IPS DF 4.7 (cell line): Measurements from ENCODE around the gene PDXP.
"Not testable (repeated sequence)": the region's sequence is repeated elsewhere in the genome, so short reads cannot be mapped to it uniquely, and the experiment has no call there.

ENCODE experiments used
- DNase-seq: peaks from one replicate; pipeline ENCODE4 v3.0.0-alpha.2; 2013; ENCODE audit warnings: low spot score; ENCODE audit errors: extremely low read depth

PDXP gene

GRCh38 chr22:37672920-37673455, 14.5 kb downstream of the PDXP start:
- DNase-seq = no peak

DNA sequence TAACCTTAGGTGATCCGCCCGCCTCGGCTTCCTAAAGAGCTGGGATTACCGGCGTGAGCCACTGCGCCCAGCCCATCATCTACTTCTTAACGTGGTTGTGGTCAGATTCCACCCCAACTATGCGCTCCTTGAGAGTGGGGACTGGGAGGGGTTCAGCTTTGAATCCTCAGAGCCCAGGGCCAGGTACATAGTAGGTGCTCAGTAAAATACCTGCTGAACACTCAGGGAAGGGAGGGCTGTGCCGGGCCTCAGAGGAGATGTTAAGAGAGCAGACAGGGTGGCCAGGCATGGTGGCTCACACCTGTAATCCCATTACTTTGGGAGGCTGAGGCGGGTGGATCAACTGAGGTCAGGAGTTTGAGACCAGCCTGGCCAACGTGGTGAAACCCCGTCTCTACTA, 15.7 kb downstream of the PDXP start:
- no peak for DNase-seq

DNA sequence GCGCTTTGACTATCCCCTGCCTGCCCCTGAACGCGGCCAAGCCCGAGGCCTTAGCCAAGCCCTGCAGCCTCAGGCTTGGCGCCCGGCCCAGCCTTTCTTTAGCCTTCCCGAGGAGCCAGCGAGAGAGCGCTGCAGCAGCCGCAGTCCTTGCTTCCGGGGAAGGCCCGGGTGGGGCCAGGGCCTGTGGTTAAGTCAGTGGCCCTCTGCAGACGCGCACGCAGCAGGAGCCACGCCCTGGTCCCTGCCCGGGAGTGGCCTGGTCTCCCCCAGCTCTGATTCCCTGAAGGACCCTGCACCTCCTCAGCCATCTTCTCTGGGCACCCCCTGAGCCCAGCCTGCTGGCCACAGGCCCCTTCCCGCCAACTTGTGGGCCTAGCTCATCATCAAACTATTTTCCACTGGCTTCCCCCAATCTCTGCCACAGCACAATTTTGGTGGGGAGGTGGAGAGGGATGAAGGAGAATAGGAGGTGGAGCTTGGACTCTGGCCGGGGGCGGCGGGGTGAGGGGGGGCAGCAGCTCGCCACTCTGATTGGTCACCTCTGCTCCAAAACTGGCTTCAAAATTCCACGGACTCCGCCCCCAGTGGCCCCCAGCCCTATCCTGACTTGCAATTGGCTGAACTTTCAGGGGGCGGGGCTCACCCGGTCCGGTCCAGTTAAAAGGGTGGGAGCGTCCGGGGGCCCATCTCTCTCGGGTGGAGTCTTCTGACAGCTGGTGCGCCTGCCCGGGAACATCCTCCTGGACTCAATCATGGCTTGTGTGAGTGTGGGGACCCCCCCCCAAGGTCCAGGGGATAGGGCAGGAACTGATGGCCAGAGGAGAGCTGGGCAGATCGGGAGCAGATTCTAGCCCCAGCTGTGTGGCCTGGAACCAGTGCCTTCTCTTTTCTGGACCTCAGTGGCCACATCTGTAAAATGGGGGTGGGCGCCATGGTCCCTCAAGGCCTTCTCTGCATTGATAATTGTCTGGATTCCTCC, 16.7 kb downstream of the PDXP start, which contains the start of gene LGALS1:
TSS of gene LGALS1 (plus strand) at position 686 of the 979 bp plus-strand sequence. CDS start at position 753, 67 bp downstream.
- DNase-seq = no peak

DNA sequence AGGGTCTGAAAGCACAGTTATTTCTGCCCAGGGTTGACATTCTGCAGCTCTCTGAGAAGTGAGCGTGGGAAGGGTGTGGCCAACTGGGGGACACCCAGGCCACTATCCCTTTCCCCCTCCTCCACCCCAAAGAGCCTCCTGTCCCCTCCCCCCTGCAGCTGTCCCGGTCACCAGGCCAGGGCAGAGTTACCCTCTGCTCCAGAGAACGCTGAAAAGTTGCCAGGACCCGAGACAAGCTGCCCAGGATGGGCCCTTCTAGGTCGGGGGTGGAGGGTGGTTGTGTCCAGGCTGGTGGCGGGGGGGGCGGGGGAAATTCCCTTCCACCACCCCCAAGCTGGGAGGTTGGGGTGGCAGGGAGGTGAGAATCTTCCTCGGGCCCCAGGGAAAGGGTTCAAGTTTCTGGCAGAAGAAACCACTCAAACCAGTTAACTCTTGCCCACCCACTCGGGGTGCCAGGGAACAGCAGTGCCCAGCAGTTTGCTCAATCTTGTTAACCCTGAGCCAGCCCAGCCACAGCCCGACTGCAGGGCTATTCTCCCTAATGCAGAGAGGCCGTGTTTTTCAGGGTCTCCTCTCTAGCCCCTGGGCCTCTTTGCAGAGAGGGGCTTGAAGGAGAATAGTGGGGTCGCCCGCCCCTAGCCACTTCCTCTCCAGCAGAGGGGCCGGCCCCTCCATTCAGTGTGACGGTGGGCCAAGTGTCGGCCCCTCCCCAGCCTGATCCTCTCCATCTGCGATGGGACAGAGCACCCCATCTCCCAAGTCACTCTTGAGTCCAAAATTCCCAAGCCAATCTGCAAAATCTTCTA, 17.6 kb downstream of the PDXP start:
- no peak for DNase-seq

GRCh38 chr22:37676736-37677492, 18.4 kb downstream of the PDXP start:
- no peak for DNase-seq

DNA sequence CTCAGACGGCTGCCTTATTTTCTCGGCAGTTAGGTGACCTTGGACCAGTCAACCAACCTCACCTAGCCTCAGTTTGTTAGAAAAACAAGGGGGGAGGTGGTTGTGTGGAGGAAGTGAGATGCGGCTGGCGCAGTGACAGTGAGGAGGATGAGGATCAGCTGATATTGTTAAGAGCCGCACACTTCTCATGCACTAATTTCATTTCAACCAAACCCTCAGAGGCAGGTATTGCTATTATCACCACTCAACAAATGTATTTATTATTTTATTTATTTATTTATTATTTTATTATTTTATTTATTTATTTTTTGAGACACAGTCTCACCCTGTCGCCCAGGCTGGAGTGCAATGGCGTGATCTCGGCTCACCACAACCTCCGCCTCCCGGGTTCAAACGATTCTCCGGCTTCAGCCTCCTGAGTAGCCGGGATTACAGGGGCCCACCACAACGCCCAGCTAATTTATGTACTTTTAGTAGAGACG, 19.0 kb downstream of the PDXP start:
- no peak for DNase-seq

- no peak for DNase-seq
These were observed 19.8 kb downstream of the PDXP start for GRCh38 chr22:37678372-37678771.

- no peak for DNase-seq
These were observed 21.1 kb downstream of the PDXP start for GRCh38 chr22:37679670-37680069.

GRCh38 chr22:37680191-37680851, 21.8 kb downstream of the PDXP start:
- DNase-seq = no peak

GRCh38 chr22:37681001-37681424, 22.5 kb downstream of the PDXP start:
- no peak for DNase-seq

DNA sequence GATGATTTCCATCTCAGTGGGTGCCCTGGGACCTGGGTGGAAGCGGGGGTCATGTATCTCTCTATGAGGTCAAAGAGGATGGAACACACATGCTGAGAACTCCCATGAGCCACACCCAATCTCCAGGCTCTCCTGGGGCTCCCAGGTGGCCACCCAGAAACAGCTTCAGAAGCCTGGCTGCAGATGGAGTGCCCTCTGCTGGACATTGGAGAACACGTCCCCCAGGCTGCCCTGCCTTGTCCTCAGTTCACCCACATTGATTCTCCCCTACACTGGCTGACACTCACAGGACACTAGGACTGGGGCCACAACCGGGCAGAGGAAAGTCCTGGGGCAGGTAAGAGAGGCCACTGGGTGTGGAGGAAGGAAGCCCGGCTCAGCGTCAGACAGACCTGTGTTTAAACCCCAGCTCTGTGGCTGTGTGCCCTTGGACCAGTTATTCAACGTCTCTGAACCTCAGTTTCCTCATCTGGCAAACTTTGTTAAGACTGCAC, 23.1 kb downstream of the PDXP start:
- DNase-seq = no peak

- DNase-seq = no peak
These were observed 26.5 kb downstream of the PDXP start for GRCh38 chr22:37684803-37685615.

DNA sequence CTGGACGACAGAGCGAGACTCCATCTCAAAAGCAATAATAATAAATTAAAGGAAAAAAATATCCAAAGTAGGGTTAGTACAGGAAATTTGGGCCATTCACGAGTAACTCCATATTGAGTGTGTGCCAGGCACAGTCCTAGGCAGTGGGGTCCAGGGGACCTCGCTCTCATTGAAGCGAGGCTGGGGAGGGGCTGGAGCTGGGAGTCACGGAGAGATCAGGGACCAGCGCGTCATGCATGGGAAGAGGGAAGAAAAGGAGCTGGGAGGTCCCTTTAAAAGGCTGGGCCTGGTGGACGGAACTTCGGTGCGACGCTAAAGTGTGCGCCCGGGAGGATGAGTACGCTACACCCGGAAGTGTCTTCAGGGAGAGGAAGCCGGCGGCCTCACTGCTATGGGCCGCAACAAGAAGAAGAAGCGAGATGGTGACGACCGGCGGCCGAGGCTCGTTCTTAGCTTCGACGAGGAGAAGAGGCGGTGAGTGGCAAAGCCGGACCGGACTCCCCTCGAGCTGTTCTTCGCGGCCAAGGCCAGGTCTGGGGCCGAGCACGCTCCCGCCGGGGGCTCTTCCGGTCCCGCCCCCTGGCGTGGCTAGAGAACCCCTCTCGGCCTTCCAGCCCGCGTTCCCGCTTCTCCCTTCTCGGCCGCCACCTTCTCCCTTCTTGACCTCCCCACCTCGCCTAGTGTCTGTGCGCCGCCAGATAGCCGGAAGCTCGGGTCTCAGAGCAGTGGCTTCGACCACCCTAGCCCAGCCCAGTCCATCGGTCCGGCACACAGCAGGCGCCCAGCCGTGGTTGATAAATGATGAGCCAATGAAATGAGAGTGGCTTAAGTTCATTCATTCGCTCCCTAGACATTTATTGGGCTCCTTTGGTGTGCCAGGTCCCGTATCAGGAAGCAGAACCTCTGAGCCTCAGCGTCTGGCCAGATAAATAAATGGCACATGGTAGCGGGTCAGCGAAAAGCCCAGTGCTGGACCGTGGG, 27.8 kb downstream of the PDXP start, which contains the start of gene NOL12:
TSS of gene NOL12 (plus strand) at position 342 of the 981 bp plus-strand sequence. CDS start at position 392, 50 bp downstream.
- DNase-seq = no peak

- DNase-seq = no peak
These were observed 31.9 kb downstream of the PDXP start for GRCh38 chr22:37690407-37690806.

GRCh38 chr22:37690901-37691504, 32.5 kb downstream of the PDXP start:
- DNase-seq = no peak

DNA sequence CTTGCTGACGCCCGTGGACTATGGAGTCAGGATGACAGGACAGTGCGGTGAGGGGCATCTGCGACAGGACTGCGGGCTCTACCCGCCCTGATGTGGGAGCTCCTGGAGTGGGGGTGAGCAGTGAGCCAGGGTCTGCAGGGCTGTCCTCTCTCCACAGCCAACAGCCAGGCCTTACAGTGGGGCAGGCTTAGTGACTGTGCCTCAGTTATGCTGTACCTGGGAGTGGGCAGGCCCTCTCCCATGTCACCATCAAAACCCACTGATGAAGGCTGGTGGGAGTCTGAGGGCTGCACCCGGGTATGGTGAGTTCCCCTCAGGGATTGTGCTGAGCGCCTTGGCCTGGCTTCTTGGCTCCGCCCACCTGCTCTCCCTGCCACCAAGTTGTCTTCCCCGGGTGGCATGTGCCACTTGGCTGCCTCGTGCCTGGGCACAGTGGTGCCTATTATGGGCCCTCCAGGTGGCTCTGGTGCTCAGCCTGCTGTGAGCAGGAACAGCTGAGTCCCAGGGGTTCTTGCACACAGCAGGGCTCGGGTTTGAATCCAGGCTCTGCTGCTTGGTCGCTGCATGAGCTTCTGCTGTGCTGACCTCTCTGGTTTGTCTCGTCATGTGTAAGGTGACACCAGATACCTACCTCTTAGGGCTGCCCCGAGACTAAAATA, 34.2 kb downstream of the PDXP start:
- DNase-seq = no peak

DNA sequence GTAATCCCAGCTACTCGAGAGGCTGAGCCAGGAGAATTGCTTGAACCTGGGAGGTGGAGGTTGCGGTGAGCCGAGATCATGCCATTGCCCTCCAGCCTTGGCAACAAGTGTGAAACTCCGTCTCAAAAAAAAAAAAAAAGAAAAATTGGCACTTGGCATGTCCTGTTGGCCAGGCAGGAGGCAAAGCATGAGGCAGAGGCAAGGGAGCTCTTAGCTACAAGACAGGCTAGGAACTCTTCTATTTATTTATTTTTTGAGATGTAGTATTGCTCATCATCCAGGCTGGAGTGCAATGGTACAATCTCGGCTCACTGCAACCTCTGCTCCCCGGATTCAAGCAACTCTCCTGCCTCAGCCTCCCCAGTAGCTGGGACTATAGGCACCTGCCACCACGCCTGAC, 35.6 kb downstream of the PDXP start:
- not testable (repeated sequence) for DNase-seq
